HL-60 (cell line): ENCODE results near the gene ERC2.

Experiments
- DNase-seq, 2 experiments: peaks; one replicate each; pipeline ENCODE4 v3.0.0-alpha.2; 2010 to 2020; ENCODE audit warnings: low read depth in 1 of 2, low spot score in 1 of 2
- H3K27ac ChIP-seq: fragments of 250-450 bp; sonication (Bioruptor Pico); replicated peaks from 2 replicates; pipeline ENCODE4 v1.5.1; 2020; ENCODE audit warnings: mild to moderate bottlenecking, moderate library complexity
- H3K27me3 ChIP-seq: fragments of 250-450 bp; sonication (Bioruptor Pico); 2 replicates; pipeline ENCODE4 v1.5.1; 2021; ENCODE audit warnings: mild to moderate bottlenecking, moderate library complexity; ENCODE audit not compliant: insufficient read depth, poor library complexity, severe bottlenecking
- H3K4me3 ChIP-seq: replicated peaks from 2 replicates; pipeline ENCODE4 v1.5.1; 2011; ENCODE audit warnings: mild to moderate bottlenecking, control low read depth, low read length; ENCODE audit not compliant: insufficient read depth
- GABPA ChIP-seq: IDR thresholded peaks from 2 replicates; pipeline ENCODE4 v1.6.1; 2012; ENCODE audit warnings: low read depth
- POLR2AphosphoS5 ChIP-seq: IDR thresholded peaks from 2 replicates; pipeline ENCODE4 v1.6.1; 2012; ENCODE audit warnings: low read depth
- SPI1 ChIP-seq: IDR thresholded peaks from 2 replicates; pipeline ENCODE4 v1.6.1; 2012; ENCODE audit warnings: low read depth, mild to moderate bottlenecking, borderline replicate concordance
- TF ChIP-seq, protein P1 (sequence below): IDR thresholded peaks from one replicate; pipeline ENCODE4 v1.5.1; 2011; ENCODE audit warnings: low read length, control low read depth, inconsistent platforms; ENCODE audit not compliant: insufficient read depth
- TF ChIP-seq, protein P2 (sequence below): IDR thresholded peaks from 2 replicates; pipeline ENCODE4 v1.6.1; 2012; ENCODE audit warnings: low read depth; ENCODE audit not compliant: insufficient replicate concordance

ERC2 gene

DNA sequence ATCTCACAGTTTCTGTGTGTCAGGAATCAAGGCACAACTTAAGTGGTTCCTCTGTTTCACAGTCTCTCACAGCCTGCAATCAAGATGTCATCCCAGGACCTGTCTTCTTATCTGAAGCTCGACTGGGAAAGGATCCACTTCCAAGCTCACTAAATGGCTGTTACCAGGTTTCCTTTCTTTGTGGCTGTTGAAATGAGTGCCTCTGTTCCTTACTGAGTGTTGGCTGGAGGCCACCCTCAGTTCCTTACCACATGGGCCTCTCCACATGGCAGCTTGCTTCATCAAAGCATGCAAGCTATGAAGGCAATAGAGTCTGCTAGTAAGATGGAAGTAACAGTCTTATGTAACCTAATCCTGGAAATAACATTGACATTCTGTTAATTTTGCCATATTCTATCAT is 174.0 kb downstream of the ERC2 start:
- TF ChIP-seq, protein P1, sequence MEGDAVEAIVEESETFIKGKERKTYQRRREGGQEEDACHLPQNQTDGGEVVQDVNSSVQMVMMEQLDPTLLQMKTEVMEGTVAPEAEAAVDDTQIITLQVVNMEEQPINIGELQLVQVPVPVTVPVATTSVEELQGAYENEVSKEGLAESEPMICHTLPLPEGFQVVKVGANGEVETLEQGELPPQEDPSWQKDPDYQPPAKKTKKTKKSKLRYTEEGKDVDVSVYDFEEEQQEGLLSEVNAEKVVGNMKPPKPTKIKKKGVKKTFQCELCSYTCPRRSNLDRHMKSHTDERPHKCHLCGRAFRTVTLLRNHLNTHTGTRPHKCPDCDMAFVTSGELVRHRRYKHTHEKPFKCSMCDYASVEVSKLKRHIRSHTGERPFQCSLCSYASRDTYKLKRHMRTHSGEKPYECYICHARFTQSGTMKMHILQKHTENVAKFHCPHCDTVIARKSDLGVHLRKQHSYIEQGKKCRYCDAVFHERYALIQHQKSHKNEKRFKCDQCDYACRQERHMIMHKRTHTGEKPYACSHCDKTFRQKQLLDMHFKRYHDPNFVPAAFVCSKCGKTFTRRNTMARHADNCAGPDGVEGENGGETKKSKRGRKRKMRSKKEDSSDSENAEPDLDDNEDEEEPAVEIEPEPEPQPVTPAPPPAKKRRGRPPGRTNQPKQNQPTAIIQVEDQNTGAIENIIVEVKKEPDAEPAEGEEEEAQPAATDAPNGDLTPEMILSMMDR: no peak
- TF ChIP-seq POLR2AphosphoS5: no peak
- no peak for TF ChIP-seq SPI1
- TF ChIP-seq GABPA: no peak
- TF ChIP-seq, protein P2, sequence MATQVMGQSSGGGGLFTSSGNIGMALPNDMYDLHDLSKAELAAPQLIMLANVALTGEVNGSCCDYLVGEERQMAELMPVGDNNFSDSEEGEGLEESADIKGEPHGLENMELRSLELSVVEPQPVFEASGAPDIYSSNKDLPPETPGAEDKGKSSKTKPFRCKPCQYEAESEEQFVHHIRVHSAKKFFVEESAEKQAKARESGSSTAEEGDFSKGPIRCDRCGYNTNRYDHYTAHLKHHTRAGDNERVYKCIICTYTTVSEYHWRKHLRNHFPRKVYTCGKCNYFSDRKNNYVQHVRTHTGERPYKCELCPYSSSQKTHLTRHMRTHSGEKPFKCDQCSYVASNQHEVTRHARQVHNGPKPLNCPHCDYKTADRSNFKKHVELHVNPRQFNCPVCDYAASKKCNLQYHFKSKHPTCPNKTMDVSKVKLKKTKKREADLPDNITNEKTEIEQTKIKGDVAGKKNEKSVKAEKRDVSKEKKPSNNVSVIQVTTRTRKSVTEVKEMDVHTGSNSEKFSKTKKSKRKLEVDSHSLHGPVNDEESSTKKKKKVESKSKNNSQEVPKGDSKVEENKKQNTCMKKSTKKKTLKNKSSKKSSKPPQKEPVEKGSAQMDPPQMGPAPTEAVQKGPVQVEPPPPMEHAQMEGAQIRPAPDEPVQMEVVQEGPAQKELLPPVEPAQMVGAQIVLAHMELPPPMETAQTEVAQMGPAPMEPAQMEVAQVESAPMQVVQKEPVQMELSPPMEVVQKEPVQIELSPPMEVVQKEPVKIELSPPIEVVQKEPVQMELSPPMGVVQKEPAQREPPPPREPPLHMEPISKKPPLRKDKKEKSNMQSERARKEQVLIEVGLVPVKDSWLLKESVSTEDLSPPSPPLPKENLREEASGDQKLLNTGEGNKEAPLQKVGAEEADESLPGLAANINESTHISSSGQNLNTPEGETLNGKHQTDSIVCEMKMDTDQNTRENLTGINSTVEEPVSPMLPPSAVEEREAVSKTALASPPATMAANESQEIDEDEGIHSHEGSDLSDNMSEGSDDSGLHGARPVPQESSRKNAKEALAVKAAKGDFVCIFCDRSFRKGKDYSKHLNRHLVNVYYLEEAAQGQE: no peak
- DNase-seq: no peak

DNA sequence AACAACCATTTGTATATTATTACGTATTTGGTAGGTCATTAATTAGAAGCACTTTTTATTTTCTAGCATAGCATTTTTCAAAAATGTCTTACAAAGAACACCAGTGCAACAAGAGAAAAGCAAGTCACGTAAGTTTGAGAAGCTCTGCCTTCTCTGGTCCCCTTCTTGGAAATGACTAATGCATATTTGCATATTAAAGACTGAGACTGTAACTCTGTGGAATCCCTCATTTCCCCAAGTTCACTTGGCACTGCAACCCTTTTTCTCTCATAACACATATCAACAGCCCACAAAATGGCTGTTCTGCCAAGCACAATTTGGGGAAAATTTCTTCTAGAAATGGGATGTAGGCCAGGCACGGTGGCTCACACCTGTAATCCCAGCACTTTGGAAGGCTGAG is 176.3 kb downstream of the ERC2 start:
- no peak for DNase-seq
- no peak overlapping the region for H3K27ac ChIP-seq
- H3K27me3 ChIP-seq: no peaks in the 10 kb centered on the region
- no peak overlapping the region for H3K4me3 ChIP-seq
- TF ChIP-seq, protein P2: no peak
- TF ChIP-seq POLR2AphosphoS5: no peak

More for the DNA sequence above, 174.0 kb downstream of the ERC2 start:
- Histone ChIP-seq H3K27me3 (no peaks in the 10 kb centered on the region), H3K27ac (no peak overlapping the region), H3K4me3 (no peak overlapping the region)

DNA sequence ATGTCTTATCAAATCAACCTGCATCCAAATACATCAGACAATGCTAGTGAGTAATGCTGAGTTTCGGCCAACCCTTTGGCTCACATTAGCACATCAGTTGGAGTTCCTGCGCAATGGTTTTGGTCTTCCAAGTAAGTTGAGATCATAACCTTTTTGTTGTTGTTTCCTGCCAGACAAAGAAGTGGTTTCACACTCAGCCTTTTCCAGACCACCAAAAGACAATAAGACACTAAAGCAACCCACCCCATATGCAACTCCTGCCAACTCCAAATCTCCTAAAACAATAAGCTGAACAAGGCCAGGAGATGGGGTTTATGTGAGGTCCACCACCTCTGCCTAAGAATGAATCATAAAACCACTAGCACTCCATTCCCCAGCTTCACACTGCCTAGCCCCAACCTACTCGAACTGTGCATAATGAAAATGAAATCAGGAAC is 177.0 kb downstream of the ERC2 start:
- no peaks in the 10 kb centered on the region for H3K27me3 ChIP-seq
- DNase-seq: no peak
- no peak overlapping the region for H3K27ac ChIP-seq
- TF ChIP-seq, protein P2: no peak
- no peak for TF ChIP-seq POLR2AphosphoS5
- no peak overlapping the region for H3K4me3 ChIP-seq

DNA sequence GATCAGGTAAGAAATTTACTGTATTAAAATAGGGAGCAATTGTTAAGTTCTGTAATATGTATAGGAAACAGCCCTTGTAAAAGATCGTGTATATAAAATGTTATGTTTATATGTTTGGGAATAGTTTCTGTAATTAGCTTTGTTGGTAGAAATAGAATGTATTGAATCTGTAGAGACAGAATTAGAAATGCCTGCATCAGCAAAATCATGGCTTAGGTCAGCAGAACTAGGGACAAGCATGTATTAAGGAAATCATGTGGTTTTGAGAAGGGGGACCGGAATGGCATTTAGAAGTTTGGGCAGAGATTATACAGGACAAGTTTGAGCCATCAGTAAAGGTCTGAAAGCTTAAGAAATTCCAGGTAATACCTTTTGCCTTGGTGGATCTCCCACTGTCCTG is 177.9 kb downstream of the ERC2 start:
- Histone ChIP-seq H3K27me3 (no peaks in the 10 kb centered on the region), H3K4me3 (no peak overlapping the region), H3K27ac (no peak overlapping the region)
- no peak for DNase-seq
- TF ChIP-seq, protein P2: no peak
- no peak for TF ChIP-seq SPI1
- TF ChIP-seq POLR2AphosphoS5: no peak
- TF ChIP-seq, protein P1: no peak
- TF ChIP-seq GABPA: no peak
